HepG2 (cell line): ENCODE measurements around the gene ZNF3. TPM values are rescaled to one million over a fixed set of nuclear protein-coding genes. Genes with fewer than 3 reads are reported as not detected.
A peak's percentile ranks its signal among the peaks of the same experiment; 100 is the strongest.

Source experiments
- BORCS8-MEF2B ChIP-seq: sonication (generic); formaldehyde crosslinking; IDR thresholded peaks from 2 replicates; pipeline ENCODE4 v1.8.0; 2022; ENCODE audit warnings: mild to moderate bottlenecking, missing genetic modification reagents
- ESRRA ChIP-seq: sonication (generic); formaldehyde crosslinking; IDR thresholded peaks from 2 replicates; pipeline ENCODE4 v1.5.1; 2020; ENCODE audit warnings: mild to moderate bottlenecking, low read depth, missing genetic modification reagents
- ISX ChIP-seq: sonication (generic); formaldehyde crosslinking; conservative IDR thresholded peaks from 2 replicates; pipeline ENCODE4 v1.5.0; 2020; ENCODE audit warnings: missing genetic modification reagents
- KDM5A ChIP-seq: fragments of 200-600 bp; sonication (generic); IDR thresholded peaks from 2 replicates; pipeline ENCODE4 v1.7.0; 2018; ENCODE audit warnings: antibody characterized with exemption, mild to moderate bottlenecking, low read length, borderline replicate concordance
- NR2F2 ChIP-seq: IDR thresholded peaks from 2 replicates; pipeline ENCODE4 v1.6.1; 2012; ENCODE audit warnings: low read depth, inconsistent platforms, borderline replicate concordance
- PAF1 ChIP-seq: IDR thresholded peaks from 2 replicates; pipeline ENCODE4 v1.6.1; 2016; ENCODE audit warnings: missing genetic modification reagents, missing compliant biosample characterization
- PRMT3 ChIP-seq: sonication (generic); formaldehyde crosslinking; IDR thresholded peaks from 2 replicates; pipeline ENCODE4 v1.8.1; 2022; ENCODE audit warnings: low read depth, mild to moderate bottlenecking, moderate library complexity, missing genetic modification reagents, borderline replicate concordance
- RBFOX2 ChIP-seq: fragments of 200-400 bp; formaldehyde crosslinking; IDR thresholded peaks from 2 replicates; pipeline ENCODE4 v1.6.1; 2017; ENCODE audit warnings: low read depth, mild to moderate bottlenecking, low read length
- TAF1 ChIP-seq: sonication (generic); formaldehyde crosslinking; IDR thresholded peaks from 2 replicates; pipeline ENCODE4 v1.4.0; 2020; ENCODE audit warnings: missing genetic modification reagents
- THAP11 ChIP-seq: IDR thresholded peaks from 2 replicates; pipeline ENCODE4 v1.6.1; 2016; ENCODE audit warnings: missing biosample characterization, missing genetic modification reagents
- XBP1 ChIP-seq: sonication (generic); formaldehyde crosslinking; IDR thresholded peaks from 2 replicates; pipeline ENCODE4 v1.5.0; 2020; ENCODE audit warnings: missing genetic modification reagents
- ZFAT ChIP-seq: sonication (generic); formaldehyde crosslinking; conservative IDR thresholded peaks from 2 replicates; pipeline ENCODE4 v1.8.1; 2023; ENCODE audit warnings: missing genetic modification reagents, inconsistent platforms
- ZNF205 ChIP-seq: IDR thresholded peaks from 2 replicates; pipeline ENCODE4 v1.6.1; 2018; ENCODE audit warnings: missing biosample characterization, missing genetic modification reagents
- ZNF460 ChIP-seq: sonication (generic); formaldehyde crosslinking; IDR thresholded peaks from 2 replicates; pipeline ENCODE4 v1.5.1; 2020; ENCODE audit warnings: missing genetic modification reagents, mild to moderate bottlenecking, borderline replicate concordance
- ZSCAN21 ChIP-seq: sonication (generic); formaldehyde crosslinking; IDR thresholded peaks from 2 replicates; pipeline ENCODE4 v1.8.0; 2022; ENCODE audit warnings: mild to moderate bottlenecking, missing genetic modification reagents, moderate library complexity, borderline replicate concordance
- polyA plus RNA-seq, 8 experiments: library from polyadenylated mRNA; depleted of rRNA in 3 of 8; stranded (reverse) in 7 of 8; unstranded in 1 of 8; fragments of >200 nt; fragmentation: Illumina TruSeq in 4 of 8; extraction: Trizol in 4 of 8; gene quantifications; 2 replicates each; pipeline versions ENCODE4 v1.2.1 to v1.2.3, GENCODE V29; 2011 to 2016; ENCODE audit warnings: low read depth in 4 of 8, missing spikeins in 1 of 8, mixed read lengths in 1 of 8; ENCODE audit not compliant: insufficient read depth in 1 of 8
- total RNA-seq, 5 experiments: library from RNA; depleted of rRNA; stranded (reverse); fragments of >200 nt; fragmentation: Illumina TruSeq; extraction: Trizol; gene quantifications; 2 replicates each; pipeline ENCODE4 v1.2.3, GENCODE V29; 2016; ENCODE audit warnings: low read depth in 1 of 5
- TF ChIP-seq, protein P1 (sequence below): sonication (generic); formaldehyde crosslinking; IDR thresholded peaks from 2 replicates; pipeline ENCODE4 v1.4.0; 2020; ENCODE audit warnings: missing genetic modification reagents
- TF ChIP-seq, protein P2 (sequence below): sonication (generic); formaldehyde crosslinking; IDR thresholded peaks from 2 replicates; pipeline ENCODE4 v1.4.0; 2020; ENCODE audit warnings: mild to moderate bottlenecking, missing genetic modification reagents
- TF ChIP-seq, protein P3 (sequence below): fragments of 450-650 bp; IDR thresholded peaks from 2 replicates; pipeline ENCODE4 v1.6.1; 2017
- TF ChIP-seq, protein P4 (sequence below): sonication (generic); formaldehyde crosslinking; IDR thresholded peaks from 2 replicates; pipeline ENCODE4 v1.8.0; 2022; ENCODE audit warnings: mild to moderate bottlenecking, missing genetic modification reagents; ENCODE audit not compliant: insufficient replicate concordance
- TF ChIP-seq, protein P5 (sequence below): sonication (generic); formaldehyde crosslinking; IDR thresholded peaks from 2 replicates; pipeline ENCODE4 v1.4.0; 2020; ENCODE audit warnings: mild to moderate bottlenecking, low read depth, missing genetic modification reagents
- TF ChIP-seq, protein P6 (sequence below): sonication (generic); formaldehyde crosslinking; conservative IDR thresholded peaks from 2 replicates; pipeline ENCODE4 v1.5.0; 2020; ENCODE audit warnings: missing genetic modification reagents

ZNF3 gene
- total and polyA plus RNA-seq, 2 of the 13 experiments (the other 11 are each of a cell fraction or from before 2014, with no cell fraction given) = 33.7 to 56.9 TPM

DNA sequence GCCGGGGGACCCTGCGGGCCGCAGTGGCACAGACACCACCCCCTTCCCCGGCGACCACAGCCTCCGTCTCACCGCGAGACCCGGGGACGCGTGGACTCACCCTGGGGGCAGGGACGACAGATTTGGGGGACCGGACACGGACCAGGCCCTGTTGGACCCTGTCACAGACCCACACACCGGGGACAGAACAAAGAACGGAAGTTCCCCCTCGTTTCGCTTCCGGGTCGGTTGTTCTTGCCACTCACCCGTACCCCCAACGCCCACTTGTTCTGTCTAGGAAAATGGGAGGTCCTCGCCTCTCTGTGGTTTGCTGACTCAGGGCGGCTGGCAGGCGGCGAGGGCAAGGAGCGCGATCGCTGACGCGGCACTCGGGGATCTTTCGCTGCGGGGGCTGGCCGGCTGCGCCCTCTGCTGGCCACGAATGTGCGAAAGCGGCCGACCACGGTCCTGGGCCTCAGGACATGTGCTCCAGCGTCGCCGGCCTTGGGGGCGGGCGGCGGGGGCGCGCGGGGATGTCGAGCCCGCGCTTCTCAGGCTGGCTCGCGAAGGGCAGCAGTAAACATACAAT is at the start of gene ZNF3 (continued):
- TF ChIP-seq, protein P1, sequence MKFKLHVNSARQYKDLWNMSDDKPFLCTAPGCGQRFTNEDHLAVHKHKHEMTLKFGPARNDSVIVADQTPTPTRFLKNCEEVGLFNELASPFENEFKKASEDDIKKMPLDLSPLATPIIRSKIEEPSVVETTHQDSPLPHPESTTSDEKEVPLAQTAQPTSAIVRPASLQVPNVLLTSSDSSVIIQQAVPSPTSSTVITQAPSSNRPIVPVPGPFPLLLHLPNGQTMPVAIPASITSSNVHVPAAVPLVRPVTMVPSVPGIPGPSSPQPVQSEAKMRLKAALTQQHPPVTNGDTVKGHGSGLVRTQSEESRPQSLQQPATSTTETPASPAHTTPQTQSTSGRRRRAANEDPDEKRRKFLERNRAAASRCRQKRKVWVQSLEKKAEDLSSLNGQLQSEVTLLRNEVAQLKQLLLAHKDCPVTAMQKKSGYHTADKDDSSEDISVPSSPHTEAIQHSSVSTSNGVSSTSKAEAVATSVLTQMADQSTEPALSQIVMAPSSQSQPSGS (CRISPR knock-in tag) = peak; percentile 85
- TF ChIP-seq KDM5A (peak; percentile 72; the same call in 1 of the 2 replicates), ZNF205 (CRISPR knock-in tag) (peak; percentile 94), THAP11 (peak; percentile 94), XBP1 (CRISPR knock-in tag) (peak; percentile 95; the same call in 1 of the 2 replicates), TAF1 (CRISPR knock-in tag) (peak; percentile 90), ZSCAN21 (peak; percentile 85), ZFAT (no peak), ESRRA (CRISPR knock-in tag) (peak; percentile 82), BORCS8-MEF2B (CRISPR knock-in tag) (peak; percentile 83), PRMT3 (CRISPR knock-in tag) (peak; percentile 91; the same call in 1 of the 2 replicates), NR2F2 (peak; percentile 41; the same call in 1 of the 2 replicates), ISX (peak; percentile 28; the same call in 1 of the 2 replicates), RBFOX2 (peak; percentile 99), ZNF460 (no peak; the same call in 1 of the 2 replicates), PAF1 (CRISPR knock-in tag) (no peak)
- TF ChIP-seq, protein P2, sequence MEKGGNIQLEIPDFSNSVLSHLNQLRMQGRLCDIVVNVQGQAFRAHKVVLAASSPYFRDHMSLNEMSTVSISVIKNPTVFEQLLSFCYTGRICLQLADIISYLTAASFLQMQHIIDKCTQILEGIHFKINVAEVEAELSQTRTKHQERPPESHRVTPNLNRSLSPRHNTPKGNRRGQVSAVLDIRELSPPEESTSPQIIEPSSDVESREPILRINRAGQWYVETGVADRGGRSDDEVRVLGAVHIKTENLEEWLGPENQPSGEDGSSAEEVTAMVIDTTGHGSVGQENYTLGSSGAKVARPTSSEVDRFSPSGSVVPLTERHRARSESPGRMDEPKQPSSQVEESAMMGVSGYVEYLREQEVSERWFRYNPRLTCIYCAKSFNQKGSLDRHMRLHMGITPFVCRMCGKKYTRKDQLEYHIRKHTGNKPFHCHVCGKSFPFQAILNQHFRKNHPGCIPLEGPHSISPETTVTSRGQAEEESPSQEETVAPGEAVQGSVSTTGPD (CRISPR knock-in tag) = no peak
- TF ChIP-seq, protein P3, sequence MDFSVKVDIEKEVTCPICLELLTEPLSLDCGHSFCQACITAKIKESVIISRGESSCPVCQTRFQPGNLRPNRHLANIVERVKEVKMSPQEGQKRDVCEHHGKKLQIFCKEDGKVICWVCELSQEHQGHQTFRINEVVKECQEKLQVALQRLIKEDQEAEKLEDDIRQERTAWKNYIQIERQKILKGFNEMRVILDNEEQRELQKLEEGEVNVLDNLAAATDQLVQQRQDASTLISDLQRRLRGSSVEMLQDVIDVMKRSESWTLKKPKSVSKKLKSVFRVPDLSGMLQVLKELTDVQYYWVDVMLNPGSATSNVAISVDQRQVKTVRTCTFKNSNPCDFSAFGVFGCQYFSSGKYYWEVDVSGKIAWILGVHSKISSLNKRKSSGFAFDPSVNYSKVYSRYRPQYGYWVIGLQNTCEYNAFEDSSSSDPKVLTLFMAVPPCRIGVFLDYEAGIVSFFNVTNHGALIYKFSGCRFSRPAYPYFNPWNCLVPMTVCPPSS = no peak
- TF ChIP-seq, protein P4, sequence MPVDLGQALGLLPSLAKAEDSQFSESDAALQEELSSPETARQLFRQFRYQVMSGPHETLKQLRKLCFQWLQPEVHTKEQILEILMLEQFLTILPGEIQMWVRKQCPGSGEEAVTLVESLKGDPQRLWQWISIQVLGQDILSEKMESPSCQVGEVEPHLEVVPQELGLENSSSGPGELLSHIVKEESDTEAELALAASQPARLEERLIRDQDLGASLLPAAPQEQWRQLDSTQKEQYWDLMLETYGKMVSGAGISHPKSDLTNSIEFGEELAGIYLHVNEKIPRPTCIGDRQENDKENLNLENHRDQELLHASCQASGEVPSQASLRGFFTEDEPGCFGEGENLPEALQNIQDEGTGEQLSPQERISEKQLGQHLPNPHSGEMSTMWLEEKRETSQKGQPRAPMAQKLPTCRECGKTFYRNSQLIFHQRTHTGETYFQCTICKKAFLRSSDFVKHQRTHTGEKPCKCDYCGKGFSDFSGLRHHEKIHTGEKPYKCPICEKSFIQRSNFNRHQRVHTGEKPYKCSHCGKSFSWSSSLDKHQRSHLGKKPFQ (CRISPR knock-in tag) = peak; percentile 55
- TF ChIP-seq, protein P5, sequence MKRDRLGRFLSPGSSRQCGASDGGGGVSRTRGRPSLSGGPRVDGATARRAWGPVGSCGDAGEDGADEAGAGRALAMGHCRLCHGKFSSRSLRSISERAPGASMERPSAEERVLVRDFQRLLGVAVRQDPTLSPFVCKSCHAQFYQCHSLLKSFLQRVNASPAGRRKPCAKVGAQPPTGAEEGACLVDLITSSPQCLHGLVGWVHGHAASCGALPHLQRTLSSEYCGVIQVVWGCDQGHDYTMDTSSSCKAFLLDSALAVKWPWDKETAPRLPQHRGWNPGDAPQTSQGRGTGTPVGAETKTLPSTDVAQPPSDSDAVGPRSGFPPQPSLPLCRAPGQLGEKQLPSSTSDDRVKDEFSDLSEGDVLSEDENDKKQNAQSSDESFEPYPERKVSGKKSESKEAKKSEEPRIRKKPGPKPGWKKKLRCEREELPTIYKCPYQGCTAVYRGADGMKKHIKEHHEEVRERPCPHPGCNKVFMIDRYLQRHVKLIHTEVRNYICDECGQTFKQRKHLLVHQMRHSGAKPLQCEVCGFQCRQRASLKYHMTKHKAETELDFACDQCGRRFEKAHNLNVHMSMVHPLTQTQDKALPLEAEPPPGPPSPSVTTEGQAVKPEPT (CRISPR knock-in tag) = no peak; the same call in 1 of the 2 replicates
- TF ChIP-seq, protein P6, sequence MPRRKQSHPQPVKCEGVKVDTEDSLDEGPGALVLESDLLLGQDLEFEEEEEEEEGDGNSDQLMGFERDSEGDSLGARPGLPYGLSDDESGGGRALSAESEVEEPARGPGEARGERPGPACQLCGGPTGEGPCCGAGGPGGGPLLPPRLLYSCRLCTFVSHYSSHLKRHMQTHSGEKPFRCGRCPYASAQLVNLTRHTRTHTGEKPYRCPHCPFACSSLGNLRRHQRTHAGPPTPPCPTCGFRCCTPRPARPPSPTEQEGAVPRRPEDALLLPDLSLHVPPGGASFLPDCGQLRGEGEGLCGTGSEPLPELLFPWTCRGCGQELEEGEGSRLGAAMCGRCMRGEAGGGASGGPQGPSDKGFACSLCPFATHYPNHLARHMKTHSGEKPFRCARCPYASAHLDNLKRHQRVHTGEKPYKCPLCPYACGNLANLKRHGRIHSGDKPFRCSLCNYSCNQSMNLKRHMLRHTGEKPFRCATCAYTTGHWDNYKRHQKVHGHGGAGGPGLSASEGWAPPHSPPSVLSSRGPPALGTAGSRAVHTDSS (CRISPR knock-in tag) = 0 out of 2 replicates have a peak, but pooled peaks have one; percentile 60
